HL-60 (cell line): ENCODE results near the gene BMP7.

Source experiments
- DNase-seq, 2 experiments: peaks; one replicate each; pipeline ENCODE4 v3.0.0-alpha.2; 2010 to 2020; ENCODE audit warnings: low read depth in 1 of 2, low spot score in 1 of 2
- H3K27ac ChIP-seq: fragments of 250-450 bp; sonication (Bioruptor Pico); replicated peaks from 2 replicates; pipeline ENCODE4 v1.5.1; 2020; ENCODE audit warnings: mild to moderate bottlenecking, moderate library complexity
- H3K27me3 ChIP-seq: fragments of 250-450 bp; sonication (Bioruptor Pico); 2 replicates; pipeline ENCODE4 v1.5.1; 2021; ENCODE audit warnings: mild to moderate bottlenecking, moderate library complexity; ENCODE audit not compliant: insufficient read depth, poor library complexity, severe bottlenecking
- H3K4me3 ChIP-seq: replicated peaks from 2 replicates; pipeline ENCODE4 v1.5.1; 2011; ENCODE audit warnings: mild to moderate bottlenecking, control low read depth, low read length; ENCODE audit not compliant: insufficient read depth
- GABPA ChIP-seq: IDR thresholded peaks from 2 replicates; pipeline ENCODE4 v1.6.1; 2012; ENCODE audit warnings: low read depth
- POLR2AphosphoS5 ChIP-seq: IDR thresholded peaks from 2 replicates; pipeline ENCODE4 v1.6.1; 2012; ENCODE audit warnings: low read depth
- SPI1 ChIP-seq: IDR thresholded peaks from 2 replicates; pipeline ENCODE4 v1.6.1; 2012; ENCODE audit warnings: low read depth, mild to moderate bottlenecking, borderline replicate concordance
- TF ChIP-seq, protein P1 (sequence below): IDR thresholded peaks from one replicate; pipeline ENCODE4 v1.5.1; 2011; ENCODE audit warnings: low read length, control low read depth, inconsistent platforms; ENCODE audit not compliant: insufficient read depth
- TF ChIP-seq, protein P2 (sequence below): IDR thresholded peaks from 2 replicates; pipeline ENCODE4 v1.6.1; 2012; ENCODE audit warnings: low read depth; ENCODE audit not compliant: insufficient replicate concordance

The BMP7 gene

DNA sequence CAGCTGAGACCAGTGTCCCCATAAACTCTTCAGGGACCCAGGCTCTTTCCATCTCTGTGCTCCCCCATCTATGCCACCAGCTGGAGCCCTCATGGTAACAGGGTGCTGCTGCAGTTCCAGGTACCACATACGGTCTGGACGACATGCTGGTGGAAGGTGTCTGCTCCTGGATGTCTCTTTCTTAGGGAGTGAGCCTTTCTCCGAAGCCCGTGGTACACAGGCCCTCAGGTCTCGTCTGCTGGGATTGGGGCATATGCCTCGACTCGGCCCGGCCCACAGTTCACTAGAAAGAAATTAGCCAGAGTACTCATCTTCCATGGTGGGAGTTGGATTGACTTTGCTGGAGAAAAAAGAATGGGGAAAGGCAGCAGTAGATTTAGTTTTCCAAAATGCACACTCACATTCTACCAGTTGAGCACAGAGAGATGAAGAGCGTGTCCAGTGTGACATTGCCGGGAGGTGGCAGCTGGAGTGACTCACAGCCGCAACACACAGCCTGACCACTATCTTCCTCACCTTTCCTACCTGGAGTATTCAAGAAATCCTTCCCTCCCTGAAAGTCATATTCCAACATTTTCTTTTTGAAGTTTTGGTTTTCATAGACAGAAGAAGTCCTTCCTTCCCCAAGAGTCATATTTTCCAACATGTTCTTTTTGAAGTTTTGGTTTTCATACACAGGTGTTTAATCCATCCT, 44.5 kb upstream of the BMP7 start:
- Histone ChIP-seq H3K27ac (no peak overlapping the region), H3K4me3 (no peak overlapping the region), H3K27me3 (peaks cover 6% of the 10 kb centered on the region)
- TF ChIP-seq POLR2AphosphoS5, result no peak
- TF ChIP-seq, protein P1, sequence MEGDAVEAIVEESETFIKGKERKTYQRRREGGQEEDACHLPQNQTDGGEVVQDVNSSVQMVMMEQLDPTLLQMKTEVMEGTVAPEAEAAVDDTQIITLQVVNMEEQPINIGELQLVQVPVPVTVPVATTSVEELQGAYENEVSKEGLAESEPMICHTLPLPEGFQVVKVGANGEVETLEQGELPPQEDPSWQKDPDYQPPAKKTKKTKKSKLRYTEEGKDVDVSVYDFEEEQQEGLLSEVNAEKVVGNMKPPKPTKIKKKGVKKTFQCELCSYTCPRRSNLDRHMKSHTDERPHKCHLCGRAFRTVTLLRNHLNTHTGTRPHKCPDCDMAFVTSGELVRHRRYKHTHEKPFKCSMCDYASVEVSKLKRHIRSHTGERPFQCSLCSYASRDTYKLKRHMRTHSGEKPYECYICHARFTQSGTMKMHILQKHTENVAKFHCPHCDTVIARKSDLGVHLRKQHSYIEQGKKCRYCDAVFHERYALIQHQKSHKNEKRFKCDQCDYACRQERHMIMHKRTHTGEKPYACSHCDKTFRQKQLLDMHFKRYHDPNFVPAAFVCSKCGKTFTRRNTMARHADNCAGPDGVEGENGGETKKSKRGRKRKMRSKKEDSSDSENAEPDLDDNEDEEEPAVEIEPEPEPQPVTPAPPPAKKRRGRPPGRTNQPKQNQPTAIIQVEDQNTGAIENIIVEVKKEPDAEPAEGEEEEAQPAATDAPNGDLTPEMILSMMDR, result no peak
- TF ChIP-seq GABPA, result no peak
- TF ChIP-seq, protein P2, sequence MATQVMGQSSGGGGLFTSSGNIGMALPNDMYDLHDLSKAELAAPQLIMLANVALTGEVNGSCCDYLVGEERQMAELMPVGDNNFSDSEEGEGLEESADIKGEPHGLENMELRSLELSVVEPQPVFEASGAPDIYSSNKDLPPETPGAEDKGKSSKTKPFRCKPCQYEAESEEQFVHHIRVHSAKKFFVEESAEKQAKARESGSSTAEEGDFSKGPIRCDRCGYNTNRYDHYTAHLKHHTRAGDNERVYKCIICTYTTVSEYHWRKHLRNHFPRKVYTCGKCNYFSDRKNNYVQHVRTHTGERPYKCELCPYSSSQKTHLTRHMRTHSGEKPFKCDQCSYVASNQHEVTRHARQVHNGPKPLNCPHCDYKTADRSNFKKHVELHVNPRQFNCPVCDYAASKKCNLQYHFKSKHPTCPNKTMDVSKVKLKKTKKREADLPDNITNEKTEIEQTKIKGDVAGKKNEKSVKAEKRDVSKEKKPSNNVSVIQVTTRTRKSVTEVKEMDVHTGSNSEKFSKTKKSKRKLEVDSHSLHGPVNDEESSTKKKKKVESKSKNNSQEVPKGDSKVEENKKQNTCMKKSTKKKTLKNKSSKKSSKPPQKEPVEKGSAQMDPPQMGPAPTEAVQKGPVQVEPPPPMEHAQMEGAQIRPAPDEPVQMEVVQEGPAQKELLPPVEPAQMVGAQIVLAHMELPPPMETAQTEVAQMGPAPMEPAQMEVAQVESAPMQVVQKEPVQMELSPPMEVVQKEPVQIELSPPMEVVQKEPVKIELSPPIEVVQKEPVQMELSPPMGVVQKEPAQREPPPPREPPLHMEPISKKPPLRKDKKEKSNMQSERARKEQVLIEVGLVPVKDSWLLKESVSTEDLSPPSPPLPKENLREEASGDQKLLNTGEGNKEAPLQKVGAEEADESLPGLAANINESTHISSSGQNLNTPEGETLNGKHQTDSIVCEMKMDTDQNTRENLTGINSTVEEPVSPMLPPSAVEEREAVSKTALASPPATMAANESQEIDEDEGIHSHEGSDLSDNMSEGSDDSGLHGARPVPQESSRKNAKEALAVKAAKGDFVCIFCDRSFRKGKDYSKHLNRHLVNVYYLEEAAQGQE, result no peak
- TF ChIP-seq SPI1, result no peak
- DNase-seq, result no peak

DNA sequence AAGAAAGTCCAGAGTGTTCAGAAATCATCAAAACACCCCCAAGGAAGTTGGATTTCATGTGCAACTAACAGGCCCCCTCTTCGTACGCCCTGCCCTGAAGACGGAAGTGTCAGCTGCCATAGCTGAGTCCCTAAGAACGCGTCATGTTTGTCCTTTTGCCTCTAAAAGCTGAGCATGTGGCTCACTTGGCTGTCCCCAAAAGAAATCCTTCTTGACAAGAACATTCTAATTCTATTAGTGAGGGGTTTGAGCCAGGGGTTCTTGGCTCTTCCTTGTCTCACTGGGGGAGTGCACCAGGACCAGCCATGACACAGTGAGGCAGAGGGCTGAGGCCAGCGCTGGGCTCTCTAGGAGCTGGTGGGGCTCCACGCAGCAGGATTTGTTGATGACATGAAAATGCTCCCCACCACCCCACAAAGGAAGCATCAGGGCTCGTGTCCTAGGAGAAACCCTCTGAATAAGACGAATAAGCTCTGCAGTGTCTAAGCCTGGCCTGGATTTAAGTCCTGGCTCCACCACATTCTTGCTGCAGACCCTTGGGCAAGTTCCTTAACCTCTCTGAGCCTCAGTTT, 43.2 kb upstream of the BMP7 start:
- TF ChIP-seq, protein P2, result no peak
- TF ChIP-seq POLR2AphosphoS5 (no peak), SPI1 (no peak), GABPA (no peak)
- TF ChIP-seq, protein P1, result no peak
- DNase-seq, result no peak
- Histone ChIP-seq H3K27ac (no peak overlapping the region), H3K4me3 (no peak overlapping the region), H3K27me3 (peaks cover 6% of the 10 kb centered on the region)

DNA sequence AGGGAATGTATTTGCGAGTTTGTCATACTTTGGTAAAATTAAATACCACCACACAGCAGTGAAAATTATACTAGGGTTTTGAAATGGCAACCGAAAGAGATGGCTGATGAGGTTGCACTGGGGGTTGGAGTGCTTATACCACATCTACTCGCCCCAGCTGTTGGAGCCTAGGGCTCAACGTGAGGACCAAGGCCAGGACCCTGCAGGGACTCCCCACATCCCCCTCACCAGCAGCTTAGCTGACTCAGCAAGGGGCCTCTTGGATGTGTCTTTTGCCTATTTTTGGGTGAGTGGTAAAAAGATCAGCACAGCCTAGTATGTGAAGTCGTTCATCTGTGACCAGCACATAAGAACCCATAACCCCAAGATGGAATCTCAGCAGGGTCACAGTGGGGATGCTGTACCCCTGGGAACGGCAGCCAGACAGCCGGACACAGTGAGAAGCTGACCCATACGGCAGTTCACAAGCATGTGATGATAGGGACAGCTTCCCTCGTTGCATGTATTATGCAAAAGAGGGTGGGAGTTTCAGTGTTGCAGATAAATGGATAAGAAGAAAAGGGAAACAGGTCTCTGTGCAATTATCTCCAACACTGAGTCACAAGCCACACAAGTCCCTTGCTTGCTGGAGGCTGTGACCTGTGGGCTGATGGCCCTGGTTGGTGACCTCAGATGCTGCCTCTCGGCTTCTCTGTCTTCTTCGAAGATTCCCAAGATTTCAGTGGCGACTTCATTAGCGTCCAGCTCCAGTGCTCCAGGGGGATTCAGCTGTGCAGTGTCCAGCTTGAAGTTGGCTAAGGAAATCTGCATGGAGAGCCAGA, 42.2 kb upstream of the BMP7 start:
- no peak for TF ChIP-seq POLR2AphosphoS5
- no peak for TF ChIP-seq SPI1
- peaks cover 6% of the 10 kb centered on the region for H3K27me3 ChIP-seq
- DNase-seq, result no peak
- no peak overlapping the region for H3K4me3 ChIP-seq
- H3K27ac ChIP-seq, result no peak overlapping the region

DNA sequence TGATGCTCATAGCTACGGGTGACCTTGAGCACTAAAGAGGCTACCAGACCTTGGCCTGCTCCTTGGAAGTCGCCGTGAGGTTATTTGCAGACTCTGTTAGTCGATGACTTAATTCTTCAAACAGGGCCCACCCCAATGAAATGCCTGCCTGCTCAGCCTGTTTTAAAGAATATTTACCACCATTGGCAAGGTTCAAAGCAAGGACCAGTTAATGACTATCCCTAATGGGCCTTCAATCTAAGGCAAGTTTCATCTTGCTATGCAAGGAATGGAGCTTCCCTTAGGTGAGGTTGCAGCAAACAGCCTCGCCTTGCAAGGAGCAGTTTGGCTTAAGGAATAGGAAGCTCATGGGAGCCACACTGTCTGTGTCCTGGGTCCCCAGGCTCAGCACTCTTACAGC, 40.3 kb upstream of the BMP7 start:
- Histone ChIP-seq H3K4me3 (no peak overlapping the region), H3K27ac (no peak overlapping the region), H3K27me3 (peaks cover 6% of the 10 kb centered on the region)
- TF ChIP-seq GABPA, result no peak
- TF ChIP-seq, protein P1, result no peak
- TF ChIP-seq, protein P2, result no peak
- DNase-seq, result no peak
